ENCODE data around the gene STK11.

GRCh38 chr19:1256646-1257474, 51.3 kb downstream of the STK11 start:
- TF ChIP-seq CTCF (IDR thresholded peaks at IDR 0.05) (no peak), POLR2A (IDR thresholded peaks at IDR 0.05) (no peak)
